Osteocyte (in vitro differentiated cells): ENCODE measurements around the gene TH. TPM values are rescaled to one million over a fixed set of nuclear protein-coding genes. Genes with fewer than 3 reads are reported as not detected.

Experiments used
- DNase-seq: peaks from one replicate; pipeline ENCODE4 v3.0.0; 2021; ENCODE audit warnings: mixed read lengths; ENCODE audit not compliant: unreplicated experiment; ENCODE audit errors: extremely low spot score
- H3K27ac Mint-ChIP-seq: one replicate; pipeline ENCODE4 v1.8.0; 2021; ENCODE audit warnings: mild to moderate bottlenecking, mixed read lengths; ENCODE audit not compliant: unreplicated experiment
- H3K27me3 Mint-ChIP-seq: one replicate; pipeline ENCODE4 v1.8.0; 2021; ENCODE audit warnings: mixed read lengths; ENCODE audit not compliant: unreplicated experiment
- H3K36me3 Mint-ChIP-seq: one replicate; pipeline ENCODE4 v1.8.0; 2021; ENCODE audit warnings: mixed read lengths; ENCODE audit not compliant: unreplicated experiment
- H3K4me1 Mint-ChIP-seq: one replicate; pipeline ENCODE4 v1.8.0; 2021; ENCODE audit warnings: mixed read lengths; ENCODE audit not compliant: unreplicated experiment
- H3K4me3 Mint-ChIP-seq: one replicate; pipeline ENCODE4 v1.8.0; 2021; ENCODE audit warnings: mild to moderate bottlenecking, moderate library complexity, mixed read lengths; ENCODE audit not compliant: unreplicated experiment
- H3K9me3 Mint-ChIP-seq: one replicate; pipeline ENCODE4 v1.8.0; 2021; ENCODE audit warnings: mixed read lengths; ENCODE audit not compliant: unreplicated experiment
- total RNA-seq: library from RNA; stranded (reverse); gene quantifications from 2 replicates; pipeline ENCODE4 v1.2.1, GENCODE V29; 2021
- TF ChIP-seq, protein P1 (sequence below): fragments of 200-600 bp; sonication (generic); IDR thresholded peaks from 2 replicates; pipeline ENCODE4 v1.5.0; 2021; ENCODE audit warnings: antibody characterized with exemption, mild to moderate bottlenecking, moderate library complexity

The TH gene
- total RNA-seq, 1 donor from 2014 or later = 0.75 TPM

DNA sequence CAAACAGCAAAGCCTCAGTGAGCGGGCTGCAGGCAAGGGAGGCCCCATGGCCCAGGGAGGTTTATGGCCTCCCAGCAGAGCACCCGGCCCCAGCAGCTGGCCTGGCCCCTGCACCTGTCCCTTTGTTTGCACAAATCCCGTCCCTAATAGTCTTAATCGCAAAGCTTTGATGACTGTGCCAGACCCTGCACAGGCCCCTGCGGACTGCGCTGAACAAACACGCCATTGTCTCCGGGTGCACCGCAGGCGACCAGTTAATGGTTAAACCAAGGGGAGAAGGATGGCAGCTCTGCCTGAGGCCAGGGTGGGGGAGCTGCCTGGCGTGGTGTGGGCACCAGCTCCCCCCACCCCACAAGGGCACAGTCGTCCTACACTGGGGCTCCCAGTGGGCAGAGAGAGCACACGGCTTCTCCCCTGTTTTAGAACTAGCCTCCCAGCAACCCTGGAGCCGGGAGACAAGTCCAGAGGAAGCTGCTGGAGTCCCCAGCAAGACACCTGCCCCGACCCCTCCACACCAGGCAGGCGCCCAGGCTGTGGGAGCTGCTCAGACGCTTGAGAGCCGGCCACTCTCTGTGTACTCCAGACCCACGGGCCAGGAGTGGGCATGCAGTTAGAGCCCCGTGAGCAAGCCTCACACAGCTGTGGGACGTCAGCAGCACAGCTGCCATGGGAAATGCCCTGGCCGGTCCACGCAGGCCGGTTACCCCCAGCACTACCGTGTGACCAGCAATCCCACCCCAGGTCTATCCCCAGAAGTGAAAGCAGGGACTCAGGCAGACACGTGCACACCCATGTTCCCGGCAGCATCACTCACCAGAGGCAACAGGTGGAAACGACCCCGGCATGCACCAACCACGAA, 39.7 kb upstream of the TH start:
- TF ChIP-seq, protein P1, sequence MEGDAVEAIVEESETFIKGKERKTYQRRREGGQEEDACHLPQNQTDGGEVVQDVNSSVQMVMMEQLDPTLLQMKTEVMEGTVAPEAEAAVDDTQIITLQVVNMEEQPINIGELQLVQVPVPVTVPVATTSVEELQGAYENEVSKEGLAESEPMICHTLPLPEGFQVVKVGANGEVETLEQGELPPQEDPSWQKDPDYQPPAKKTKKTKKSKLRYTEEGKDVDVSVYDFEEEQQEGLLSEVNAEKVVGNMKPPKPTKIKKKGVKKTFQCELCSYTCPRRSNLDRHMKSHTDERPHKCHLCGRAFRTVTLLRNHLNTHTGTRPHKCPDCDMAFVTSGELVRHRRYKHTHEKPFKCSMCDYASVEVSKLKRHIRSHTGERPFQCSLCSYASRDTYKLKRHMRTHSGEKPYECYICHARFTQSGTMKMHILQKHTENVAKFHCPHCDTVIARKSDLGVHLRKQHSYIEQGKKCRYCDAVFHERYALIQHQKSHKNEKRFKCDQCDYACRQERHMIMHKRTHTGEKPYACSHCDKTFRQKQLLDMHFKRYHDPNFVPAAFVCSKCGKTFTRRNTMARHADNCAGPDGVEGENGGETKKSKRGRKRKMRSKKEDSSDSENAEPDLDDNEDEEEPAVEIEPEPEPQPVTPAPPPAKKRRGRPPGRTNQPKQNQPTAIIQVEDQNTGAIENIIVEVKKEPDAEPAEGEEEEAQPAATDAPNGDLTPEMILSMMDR = no peak
- Mint-ChIP-seq H3K9me3 (no peaks in the 10 kb centered on the region), H3K36me3 (no peaks in the 10 kb centered on the region), H3K4me1 (peaks cover 14% of the 10 kb centered on the region), H3K4me3 (no peak overlapping the region), H3K27ac (no peak overlapping the region), H3K27me3 (peaks cover 31% of the 10 kb centered on the region)
- DNase-seq = peak; percentile 76

- Mint-ChIP-seq H3K27me3 (peaks cover 31% of the 10 kb centered on the region), H3K27ac (no peak overlapping the region), H3K36me3 (no peaks in the 10 kb centered on the region), H3K4me1 (peaks cover 14% of the 10 kb centered on the region), H3K4me3 (no peak overlapping the region), H3K9me3 (no peaks in the 10 kb centered on the region)
- DNase-seq = peak; percentile 80
- TF ChIP-seq, protein P1 = no peak
These were observed 38.9 kb upstream of the TH start for GRCh38 chr11:2210366-2211112.

GRCh38 chr11:2209900-2210321, 38.3 kb upstream of the TH start:
- TF ChIP-seq, protein P1 = no peak
- H3K4me3 Mint-ChIP-seq = no peak overlapping the region
- peaks cover 30% of the 10 kb centered on the region for H3K27me3 Mint-ChIP-seq
- H3K4me1 Mint-ChIP-seq = peaks cover 14% of the 10 kb centered on the region
- H3K9me3 Mint-ChIP-seq = no peaks in the 10 kb centered on the region
- no peaks in the 10 kb centered on the region for H3K36me3 Mint-ChIP-seq
- DNase-seq = peak; percentile 80
- no peak overlapping the region for H3K27ac Mint-ChIP-seq

DNA sequence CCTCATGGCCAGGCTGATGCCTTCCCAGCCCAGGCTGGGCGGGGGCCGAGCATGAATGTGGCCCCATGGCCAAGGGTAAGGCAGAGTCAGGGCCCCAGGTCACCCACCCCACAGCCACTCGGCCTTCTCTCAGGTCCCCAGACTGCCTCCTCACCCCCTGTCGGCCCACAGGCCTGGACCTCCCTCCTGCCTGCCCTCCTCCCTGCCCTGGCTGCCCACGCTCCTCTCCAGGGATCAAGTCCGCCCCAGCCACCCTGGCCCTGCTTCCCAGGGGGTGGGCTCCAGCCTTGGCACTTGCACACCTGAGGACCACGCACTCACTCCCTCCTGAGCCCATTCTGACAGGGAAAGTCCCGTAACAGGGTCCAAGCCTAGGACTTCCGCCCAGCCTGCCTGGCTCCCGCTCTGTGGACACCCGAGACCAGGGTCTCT, 37.8 kb upstream of the TH start:
- TF ChIP-seq, protein P1 = no peak
- Mint-ChIP-seq H3K27ac (no peak overlapping the region), H3K9me3 (no peaks in the 10 kb centered on the region), H3K36me3 (no peaks in the 10 kb centered on the region), H3K4me3 (no peak overlapping the region), H3K4me1 (peaks cover 14% of the 10 kb centered on the region), H3K27me3 (peaks cover 25% of the 10 kb centered on the region)
- DNase-seq = peak; percentile 83
